GM21526 (cell line): ENCODE data around the gene CRAMP1.
"Not testable (repeated sequence)": the region's sequence is repeated elsewhere in the genome, so short reads cannot be mapped to it uniquely, and the experiment has no call there.

Source experiments
- ATAC-seq: cut with Tn5 transposase; IDR thresholded peaks from one replicate; pipeline ENCODE4 v1.9.1; 2021; ENCODE audit warnings: moderate library complexity; ENCODE audit not compliant: unreplicated experiment, low FRiP score

The CRAMP1 gene

DNA sequence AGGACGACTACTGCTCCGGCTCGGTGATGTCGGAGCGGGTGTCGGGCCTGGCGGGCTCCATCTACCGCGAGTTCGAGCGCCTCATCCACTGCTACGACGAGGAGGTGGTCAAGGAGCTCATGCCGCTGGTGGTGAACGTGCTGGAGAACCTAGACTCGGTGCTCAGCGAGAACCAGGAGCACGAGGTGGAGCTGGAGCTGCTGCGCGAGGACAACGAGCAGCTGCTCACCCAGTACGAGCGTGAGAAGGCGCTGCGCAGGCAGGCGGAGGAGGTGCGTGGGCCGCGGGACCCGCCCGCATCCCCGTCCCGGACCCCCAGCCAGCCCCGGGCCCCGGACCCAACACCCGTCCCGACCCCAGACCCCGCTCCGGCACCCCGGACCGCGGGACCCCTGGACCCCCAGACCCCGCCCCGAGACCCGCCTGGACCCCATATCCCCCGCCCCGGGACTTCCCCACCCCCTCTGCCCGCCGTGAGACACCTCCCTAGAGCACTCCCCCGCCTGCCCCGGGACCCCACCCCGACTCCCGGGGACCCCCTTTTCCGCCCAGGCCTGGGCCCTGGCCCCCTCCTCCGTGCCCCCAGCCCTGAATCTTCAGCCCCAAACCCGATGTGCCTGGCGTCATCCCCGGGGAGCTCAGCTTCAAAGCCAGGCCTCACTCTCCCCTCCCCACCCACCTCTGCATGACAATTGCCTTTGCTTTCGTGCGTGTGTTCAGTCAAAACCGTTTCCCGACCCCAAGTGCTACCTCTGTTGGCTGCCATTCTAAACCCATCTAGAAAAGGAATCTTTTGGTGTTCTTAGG lies 94.4 kb downstream of the CRAMP1 start:
- no peak for ATAC-seq

DNA sequence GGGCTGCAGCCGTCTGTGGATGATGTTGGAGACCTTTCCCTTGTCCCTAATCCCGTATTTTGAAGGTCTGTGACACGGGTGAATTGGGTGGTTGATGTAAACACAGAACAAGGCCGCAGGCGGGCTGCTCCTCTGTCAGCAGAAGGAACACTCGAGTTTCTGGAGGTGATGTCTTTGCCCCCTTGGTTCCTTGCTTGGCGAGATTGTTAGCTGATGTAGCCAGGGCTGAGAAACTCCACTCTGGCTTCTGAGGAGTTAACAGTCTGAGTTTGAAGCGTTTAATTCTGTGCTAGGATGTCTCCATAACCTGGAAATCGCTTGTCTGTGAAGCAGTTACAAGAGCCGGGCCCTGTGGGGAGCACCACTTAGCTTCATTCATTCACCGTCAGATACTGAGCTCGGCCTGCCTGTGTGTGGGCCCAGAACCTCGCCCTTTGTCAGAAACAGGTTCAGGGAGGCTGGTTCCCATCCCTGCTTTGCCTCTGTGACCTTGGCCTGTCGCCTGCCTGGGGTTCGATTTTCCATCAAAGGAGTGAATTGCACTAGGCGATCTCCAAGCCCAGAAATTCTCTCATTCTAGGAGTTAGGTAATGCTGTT lies 95.1 kb downstream of the CRAMP1 start:
- ATAC-seq, result no peak

DNA sequence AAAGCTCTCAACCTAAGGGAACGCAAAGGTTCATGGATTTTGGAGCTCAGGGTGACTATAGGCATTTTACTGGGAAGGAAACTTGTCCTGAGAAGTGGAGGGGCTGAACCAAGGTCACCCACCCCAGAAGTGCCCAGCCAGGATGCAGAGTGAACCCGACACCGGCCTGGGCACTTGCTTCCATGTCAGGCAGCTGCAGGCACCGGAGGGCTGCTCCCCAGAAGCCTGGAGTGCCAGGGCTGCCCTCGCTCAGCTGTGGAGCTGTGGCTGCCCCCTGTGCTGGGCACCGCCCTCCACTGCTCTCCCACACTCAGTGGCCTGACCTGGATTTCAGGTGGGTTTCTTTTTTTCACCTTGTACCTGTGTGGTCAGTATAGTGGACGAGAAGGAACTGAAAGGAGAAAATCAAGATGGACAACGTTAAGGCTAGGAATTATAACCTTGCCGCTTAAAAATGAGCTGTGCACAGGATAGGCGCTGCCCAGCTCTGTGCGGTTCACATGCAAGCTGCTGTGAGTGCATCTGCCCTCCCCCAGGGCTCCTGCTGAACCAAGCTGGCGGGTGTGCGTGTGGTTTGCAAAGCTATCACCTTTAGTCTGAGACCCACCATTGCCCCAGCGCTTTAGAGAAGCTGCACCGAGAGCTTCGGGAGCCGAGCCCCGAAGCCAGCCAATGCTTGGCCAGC lies 96.1 kb downstream of the CRAMP1 start:
- ATAC-seq, result no peak

DNA sequence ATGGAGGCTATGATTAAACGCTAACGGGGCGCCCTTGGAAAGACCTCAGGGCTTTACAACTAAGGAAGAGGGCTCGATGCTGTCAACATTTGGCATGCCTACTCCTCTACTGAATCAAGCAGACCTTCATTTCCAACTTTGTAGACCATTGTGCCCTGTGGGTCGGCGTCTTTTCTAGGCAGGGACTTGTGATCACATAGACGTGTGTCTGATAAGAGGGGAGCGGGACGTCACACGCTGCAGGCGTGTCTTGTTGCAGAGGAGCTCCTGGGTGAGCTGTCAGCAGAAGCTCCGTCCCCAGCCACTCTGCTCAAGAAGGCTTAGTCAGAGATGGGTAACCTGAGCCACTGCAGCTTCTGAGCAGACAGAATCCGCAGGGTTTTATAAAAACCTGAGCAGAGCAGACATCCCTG lies 96.6 kb downstream of the CRAMP1 start:
- ATAC-seq, result no peak

- no peak for ATAC-seq
Measured at GRCh38 chr16:1709356-1709755, 97.2 kb downstream of the CRAMP1 start.

- no peak for ATAC-seq
Measured at GRCh38 chr16:1710811-1711507, 98.8 kb downstream of the CRAMP1 start.

DNA sequence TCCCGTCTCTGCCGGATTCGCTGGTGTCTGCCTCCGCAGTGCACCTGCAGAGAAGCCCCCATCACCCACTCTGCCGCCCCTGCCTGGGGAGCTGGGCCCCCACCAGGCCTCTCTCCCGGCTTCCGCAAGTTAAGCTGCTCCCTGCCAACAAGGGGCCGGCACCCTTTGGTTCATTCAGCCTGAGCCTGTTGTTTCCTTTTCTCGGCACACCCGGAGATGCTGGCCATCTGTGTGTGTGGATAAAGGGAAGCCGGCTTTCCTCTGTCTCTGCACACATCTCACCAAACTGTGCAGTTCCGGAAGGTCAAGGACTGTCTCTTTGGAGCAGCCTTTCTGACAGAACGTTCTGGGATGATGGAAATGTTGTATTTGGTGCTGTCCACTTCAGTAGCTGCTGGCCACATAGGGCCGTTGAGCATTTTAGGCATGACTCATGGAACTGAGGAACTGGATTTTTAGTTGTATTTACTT lies 100.7 kb downstream of the CRAMP1 start:
- no peak for ATAC-seq

DNA sequence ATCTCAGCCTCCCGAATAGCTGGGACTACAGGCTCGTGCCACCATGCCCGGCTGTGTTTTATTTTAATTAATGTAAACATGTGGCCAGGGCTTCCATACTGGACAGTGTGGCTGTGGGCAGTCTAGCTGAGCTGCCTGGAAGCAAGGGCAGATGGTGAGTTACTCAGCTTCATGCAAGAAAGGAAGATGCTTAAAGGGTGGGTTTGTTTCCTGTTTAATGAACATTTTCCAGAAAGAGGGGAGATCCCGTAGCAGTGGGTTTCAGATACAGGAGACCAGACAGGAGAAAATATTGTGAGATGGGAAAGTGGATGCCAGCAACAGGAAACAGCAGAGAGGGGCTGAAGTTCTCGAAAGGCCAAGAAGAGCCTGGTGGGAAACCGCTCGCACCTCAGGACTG lies 101.2 kb downstream of the CRAMP1 start:
- ATAC-seq, result no peak

GRCh38 chr16:1713933-1714332 lies 101.8 kb downstream of the CRAMP1 start:
- ATAC-seq, result no peak

GRCh38 chr16:1715220-1715619 lies 103.1 kb downstream of the CRAMP1 start:
- ATAC-seq, result no peak

GRCh38 chr16:1718236-1718635 lies 106.1 kb downstream of the CRAMP1 start:
- ATAC-seq, result not testable (repeated sequence)

GRCh38 chr16:1719559-1720229 lies 107.5 kb downstream of the CRAMP1 start:
- ATAC-seq, result not testable (repeated sequence)

GRCh38 chr16:1721372-1721771 lies 109.2 kb downstream of the CRAMP1 start:
- no peak for ATAC-seq

DNA sequence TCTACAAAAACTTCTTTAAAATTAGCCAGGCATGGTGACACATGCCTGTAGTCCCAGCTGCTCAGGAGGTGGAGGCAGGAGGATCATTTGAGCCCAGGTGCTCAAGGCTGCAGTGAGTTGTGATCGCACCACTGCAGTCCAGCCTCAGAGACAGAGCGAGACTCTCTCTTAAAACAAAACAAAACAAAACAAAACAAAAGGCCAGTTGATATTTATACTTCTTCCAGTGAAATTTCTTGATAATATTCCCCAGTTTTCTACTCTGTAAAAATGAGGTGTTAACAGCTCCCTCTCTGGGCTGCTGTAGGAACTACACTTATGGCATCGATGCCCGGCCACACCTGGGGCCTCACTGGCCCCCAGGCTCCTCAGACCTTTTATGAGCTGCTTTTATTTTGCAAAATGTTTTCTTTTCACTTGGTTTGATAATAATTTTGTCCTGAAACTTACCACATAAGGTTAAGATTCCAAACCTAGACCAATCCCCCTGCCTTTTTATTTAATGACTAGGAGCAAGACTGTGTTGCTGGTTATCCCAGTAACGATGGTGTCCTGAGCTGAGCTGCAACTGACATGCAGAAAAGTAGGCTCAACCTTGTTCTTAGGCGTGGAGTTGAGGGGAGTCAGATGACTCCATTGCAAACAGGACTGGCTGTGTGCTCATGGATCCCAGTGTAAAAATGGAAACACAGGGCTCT lies 111.4 kb downstream of the CRAMP1 start:
- ATAC-seq, result no peak

DNA sequence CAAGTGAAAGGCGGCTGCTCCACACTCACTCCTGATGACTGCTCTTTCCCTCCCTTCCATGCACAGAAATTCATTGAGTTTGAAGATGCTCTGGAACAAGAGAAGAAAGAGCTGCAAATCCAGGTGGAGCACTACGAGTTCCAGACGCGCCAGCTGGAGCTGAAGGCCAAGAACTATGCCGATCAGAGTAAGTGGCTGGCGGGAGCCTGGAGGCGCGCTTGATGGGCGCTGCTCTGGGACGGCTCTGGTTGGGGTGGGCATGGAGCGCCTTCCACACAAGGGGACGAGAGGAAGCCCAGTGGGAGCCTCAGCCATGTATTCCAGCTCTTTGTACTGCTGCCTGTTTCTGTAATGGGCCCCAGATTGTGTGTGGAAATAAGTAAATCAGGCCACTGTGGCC lies 112.3 kb downstream of the CRAMP1 start:
- ATAC-seq, result no peak

- no peak for ATAC-seq
Measured at GRCh38 chr16:1726661-1727502, 114.7 kb downstream of the CRAMP1 start.
